ENCODE data around the gene CACNG4. TPM values are rescaled to one million over a fixed set of nuclear protein-coding genes. Genes with fewer than 3 reads are reported as not detected.

The CACNG4 gene
- total and polyA plus RNA-seq, 8 donors: 0.09 to 4.2 (median 0.32) TPM

DNA sequence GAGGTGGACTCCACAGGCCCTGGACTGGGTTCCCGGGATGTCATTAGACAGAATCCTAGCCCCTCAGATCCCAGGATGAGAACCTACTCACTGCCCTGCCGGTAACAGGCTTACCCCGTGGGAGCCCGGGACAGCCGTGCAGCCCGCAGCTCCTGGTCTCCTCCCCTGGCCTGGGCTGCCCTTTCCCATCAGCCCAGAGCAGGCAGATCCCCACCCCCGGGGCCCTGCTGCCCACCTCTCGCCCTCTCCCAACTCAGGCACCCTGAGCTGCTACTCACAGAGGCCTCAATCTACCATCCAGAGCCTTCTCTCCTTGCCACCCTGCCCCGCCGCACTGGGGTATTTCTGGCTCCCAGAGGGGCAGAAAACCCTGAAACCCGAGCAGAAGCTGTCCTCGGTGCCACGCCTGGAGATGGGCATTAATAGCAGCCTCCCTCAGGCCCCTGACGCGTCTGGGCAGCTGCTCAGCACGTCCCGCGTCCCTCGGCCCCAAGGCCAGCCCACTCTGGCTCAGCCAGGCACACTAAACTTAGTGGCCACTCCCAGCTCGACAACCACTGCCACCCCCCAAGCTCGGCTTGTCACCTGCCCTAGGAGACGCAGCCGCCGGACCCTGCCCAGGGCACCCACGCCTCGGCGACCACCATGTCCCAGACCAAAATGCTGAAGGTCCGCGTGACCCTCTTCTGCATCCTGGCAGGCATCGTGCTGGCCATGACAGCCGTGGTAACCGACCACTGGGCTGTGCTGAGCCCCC, 79.7 kb downstream of the CACNG4 start, which contains the start of gene CACNG1:
TSS of gene CACNG1 (plus strand) at position 539 of the 757 bp plus-strand sequence. CDS start at position 646, 107 bp downstream.
- TF ChIP-seq, protein P1, sequence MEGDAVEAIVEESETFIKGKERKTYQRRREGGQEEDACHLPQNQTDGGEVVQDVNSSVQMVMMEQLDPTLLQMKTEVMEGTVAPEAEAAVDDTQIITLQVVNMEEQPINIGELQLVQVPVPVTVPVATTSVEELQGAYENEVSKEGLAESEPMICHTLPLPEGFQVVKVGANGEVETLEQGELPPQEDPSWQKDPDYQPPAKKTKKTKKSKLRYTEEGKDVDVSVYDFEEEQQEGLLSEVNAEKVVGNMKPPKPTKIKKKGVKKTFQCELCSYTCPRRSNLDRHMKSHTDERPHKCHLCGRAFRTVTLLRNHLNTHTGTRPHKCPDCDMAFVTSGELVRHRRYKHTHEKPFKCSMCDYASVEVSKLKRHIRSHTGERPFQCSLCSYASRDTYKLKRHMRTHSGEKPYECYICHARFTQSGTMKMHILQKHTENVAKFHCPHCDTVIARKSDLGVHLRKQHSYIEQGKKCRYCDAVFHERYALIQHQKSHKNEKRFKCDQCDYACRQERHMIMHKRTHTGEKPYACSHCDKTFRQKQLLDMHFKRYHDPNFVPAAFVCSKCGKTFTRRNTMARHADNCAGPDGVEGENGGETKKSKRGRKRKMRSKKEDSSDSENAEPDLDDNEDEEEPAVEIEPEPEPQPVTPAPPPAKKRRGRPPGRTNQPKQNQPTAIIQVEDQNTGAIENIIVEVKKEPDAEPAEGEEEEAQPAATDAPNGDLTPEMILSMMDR (IDR thresholded peaks at IDR 0.05): no peak
- intact Hi-C loops (cut with DNase I): no loop called here
- DNase-seq (peak in 1 of 6 donors; percentile 70), ATAC-seq (no peak), FAIRE-seq (no peak)
- Histone ChIP-seq H3K27ac (no peak within 1 kb of the TSS), H3K4me1 (no peaks in the 10 kb centered on the region), H3K36me3 (no peaks in the 10 kb centered on the region), H3K9me3 (no peaks in the 10 kb centered on the region), H3K4me3 (no peak within 1 kb of the TSS), H3K27me3 (no peaks in the 10 kb centered on the region)
- WGBS, 2 donors: 88 to 91% methylated on average over 32 of the region's 32 CpGs

DNA sequence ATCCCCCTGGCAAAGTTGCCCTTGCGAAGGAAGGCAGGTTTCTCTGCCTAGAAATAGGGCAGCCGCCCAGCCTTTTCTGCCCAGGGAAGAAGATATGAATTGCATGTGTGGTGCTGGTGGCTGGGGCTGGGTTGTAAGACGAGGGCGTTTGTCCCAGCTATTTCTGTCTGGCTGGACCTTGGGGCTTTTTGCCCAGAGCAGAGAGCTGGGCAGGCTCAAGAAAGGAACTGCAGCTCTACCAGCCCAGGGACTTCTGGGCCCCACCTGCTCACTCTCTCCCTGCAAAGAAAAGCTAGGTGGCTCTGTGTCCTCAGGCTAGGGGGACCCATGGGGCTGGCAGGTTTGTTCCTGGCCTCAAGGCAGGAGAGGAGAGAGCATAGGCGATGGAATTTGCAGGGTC, 80.4 kb downstream of the CACNG4 start:
- no peaks in the 10 kb centered on the region for H3K9me3 ChIP-seq
- DNase-seq (peak in 2 of 6 donors; percentile 36 to 41), FAIRE-seq (no peak), ATAC-seq (peak; percentile 45 to 88 (median 70))
- no peaks in the 10 kb centered on the region for H3K27me3 ChIP-seq
- H3K36me3 ChIP-seq: no peaks in the 10 kb centered on the region
- intact Hi-C loops (cut with DNase I): no loop called here
- H3K27ac ChIP-seq: no peak overlapping the region
- no peaks in the 10 kb centered on the region for H3K4me1 ChIP-seq
- WGBS, 2 donors: 44 to 56% methylated on average over 5 of the region's 5 CpGs
- H3K4me3 ChIP-seq: no peak overlapping the region
- TF ChIP-seq, protein P1 (IDR thresholded peaks at IDR 0.05): no peak

DNA sequence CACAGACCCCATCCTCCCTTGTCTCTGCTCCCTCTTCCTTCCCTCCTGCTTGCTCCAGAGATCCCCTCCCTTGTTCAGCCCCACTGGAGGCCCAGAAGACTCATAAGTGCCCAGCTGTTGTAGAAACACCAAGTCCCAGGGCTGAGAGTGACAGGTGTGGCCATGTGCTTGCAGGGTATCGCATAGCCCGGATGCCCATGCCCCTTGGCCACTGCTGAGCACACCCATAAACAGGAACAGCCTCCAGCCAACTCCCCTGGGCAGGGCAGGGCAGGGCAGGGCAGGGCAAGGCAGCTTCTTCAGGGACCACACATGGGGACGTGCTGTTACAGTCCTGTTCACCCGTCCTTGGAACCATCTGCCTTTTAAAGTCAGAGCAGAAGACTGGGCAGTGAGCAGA, 81.9 kb downstream of the CACNG4 start:
- ATAC-seq (no peak), DNase-seq (no peak), FAIRE-seq (no peak)
- no peak overlapping the region for H3K27ac ChIP-seq
- TF ChIP-seq, protein P1 (IDR thresholded peaks at IDR 0.05): no peak
- H3K9me3 ChIP-seq: no peaks in the 10 kb centered on the region
- intact Hi-C loops (cut with DNase I): no loop called here
- H3K27me3 ChIP-seq: no peaks in the 10 kb centered on the region
- no peaks in the 10 kb centered on the region for H3K36me3 ChIP-seq
- WGBS, 2 donors: 57 to 62% methylated on average over 4 of the region's 4 CpGs
- H3K4me1 ChIP-seq: no peaks in the 10 kb centered on the region
- H3K4me3 ChIP-seq: no peak overlapping the region

DNA sequence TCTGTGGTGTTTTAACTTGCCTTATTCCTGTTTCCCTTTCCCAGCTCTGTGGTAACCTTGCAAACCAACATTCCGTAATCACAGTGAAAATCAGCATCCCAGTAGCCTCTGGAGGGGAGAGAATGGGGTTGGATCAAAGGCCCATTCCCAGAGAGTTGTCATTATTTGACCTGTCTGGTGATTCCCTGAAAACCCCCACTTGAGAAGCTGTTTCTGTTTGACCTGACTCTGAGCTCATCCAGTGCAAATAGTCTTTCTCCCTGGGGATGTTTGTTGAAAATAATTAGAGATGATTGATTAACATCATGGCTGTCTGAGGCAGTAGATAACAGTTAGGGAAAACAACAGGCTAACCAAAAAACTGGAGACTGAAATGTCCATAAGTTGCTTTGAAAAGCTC, 82.9 kb downstream of the CACNG4 start:
- intact Hi-C loops (cut with DNase I): no loop called here
- H3K36me3 ChIP-seq: no peaks in the 10 kb centered on the region
- H3K4me1 ChIP-seq: no peaks in the 10 kb centered on the region
- DNase-seq: no peak
- H3K9me3 ChIP-seq: no peaks in the 10 kb centered on the region
- no peak for ATAC-seq
- no peak overlapping the region for H3K27ac ChIP-seq
- H3K27me3 ChIP-seq: no peaks in the 10 kb centered on the region
- TF ChIP-seq, protein P1 (IDR thresholded peaks at IDR 0.05): no peak
- FAIRE-seq: no peak
- no peak overlapping the region for H3K4me3 ChIP-seq
- 80 to 91% methylated on average over 1 of the region's 1 CpG for WGBS, 2 donors

All from pancreas (tissue), 10 donors.